GM23338 (cell line): ENCODE measurements around the gene DMGDH. TPM values are rescaled to one million over a fixed set of nuclear protein-coding genes. Genes with fewer than 3 reads are reported as not detected.

Experiments used
- ATAC-seq: fragments of 200-7000 bp; cut with Tn5 transposase; 3 replicates; pipeline ENCODE4 v1.9.1; 2020
- DNase-seq: peaks from one replicate; pipeline ENCODE4 v3.0.0-alpha.2; 2015; ENCODE audit warnings: low spot score
- H2AFZ ChIP-seq: fragments of 200-600 bp; sonication (generic); 2 replicates; pipeline ENCODE4 v1.8.0; 2016; ENCODE audit warnings: antibody characterized with exemption, mild to moderate bottlenecking, moderate library complexity
- H3F3A ChIP-seq: fragments of 200-600 bp; sonication (generic); replicated peaks from 2 replicates; pipeline ENCODE4 v1.8.0; 2017; ENCODE audit warnings: antibody characterized with exemption, mixed run types, low read depth
- H3K27ac ChIP-seq: fragments of 200-600 bp; sonication (generic); 2 replicates; pipeline ENCODE4 v1.6.1; 2016; ENCODE audit warnings: low read depth
- H3K27me3 ChIP-seq: fragments of 200-600 bp; sonication (generic); 2 replicates; pipeline ENCODE4 v1.8.0; 2016; ENCODE audit warnings: mild to moderate bottlenecking, mixed run types, moderate library complexity; ENCODE audit not compliant: insufficient read depth
- H3K36me3 ChIP-seq: fragments of 200-600 bp; sonication (generic); 2 replicates; pipeline ENCODE4 v1.8.0; 2016; ENCODE audit warnings: mild to moderate bottlenecking; ENCODE audit not compliant: insufficient read depth
- H3K4me1 ChIP-seq: fragments of 200-600 bp; sonication (generic); 2 replicates; pipeline ENCODE4 v1.8.0; 2016; ENCODE audit warnings: mild to moderate bottlenecking, moderate library complexity; ENCODE audit not compliant: insufficient read depth
- H3K4me2 ChIP-seq: fragments of 200-600 bp; sonication (generic); 2 replicates; pipeline ENCODE4 v1.7.1; 2017; ENCODE audit warnings: mixed run types
- H3K4me3 ChIP-seq: fragments of 200-600 bp; sonication (generic); 2 replicates; pipeline ENCODE4 v1.6.1; 2016; ENCODE audit warnings: mixed run types
- H3K79me2 ChIP-seq: fragments of 200-600 bp; sonication (generic); replicated peaks from 2 replicates; pipeline ENCODE4 v1.8.0; 2017; ENCODE audit warnings: mild to moderate bottlenecking; ENCODE audit not compliant: insufficient read depth
- H3K9me2 ChIP-seq: fragments of 200-600 bp; sonication (generic); 2 replicates; pipeline ENCODE4 v1.8.0; 2017; ENCODE audit not compliant: insufficient read depth
- H4K20me1 ChIP-seq: fragments of 200-600 bp; sonication (generic); replicated peaks from 2 replicates; pipeline ENCODE4 v1.8.0; 2017; ENCODE audit warnings: mild to moderate bottlenecking; ENCODE audit not compliant: insufficient read depth
- H3K27ac Mint-ChIP-seq: 2 replicates; pipeline ENCODE4 v1.8.0; 2020; ENCODE audit warnings: inconsistent platforms, mild to moderate bottlenecking, moderate library complexity, mixed read lengths
- H3K27me3 Mint-ChIP-seq: 3 replicates; pipeline ENCODE4 v1.8.0; 2022; ENCODE audit warnings: low read depth, mild to moderate bottlenecking, moderate library complexity, mixed read lengths, inconsistent platforms; ENCODE audit not compliant: insufficient read depth, poor library complexity
- H3K36me3 Mint-ChIP-seq: 3 replicates; pipeline ENCODE4 v1.8.0; 2021; ENCODE audit warnings: low read depth, mild to moderate bottlenecking, inconsistent platforms, moderate library complexity, mixed read lengths
- H3K4me1 Mint-ChIP-seq: 3 replicates; pipeline ENCODE4 v1.8.0; 2020; ENCODE audit warnings: mild to moderate bottlenecking, inconsistent platforms, mixed read lengths
- H3K4me3 Mint-ChIP-seq: 3 replicates; pipeline ENCODE4 v1.8.0; 2021; ENCODE audit warnings: moderate library complexity, mild to moderate bottlenecking, inconsistent platforms, mixed read lengths
- H3K9me3 Mint-ChIP-seq: 3 replicates; pipeline ENCODE4 v1.8.0; 2020; ENCODE audit warnings: moderate library complexity, mild to moderate bottlenecking, inconsistent platforms, mixed read lengths
- CREB1 ChIP-seq: fragments of 250-450 bp; sonication (Bioruptor Pico); IDR thresholded peaks from 2 replicates; pipeline ENCODE4 v1.5.0; 2020; ENCODE audit warnings: low read depth, mild to moderate bottlenecking, moderate library complexity
- EZH2 ChIP-seq: fragments of 200-600 bp; sonication (generic); IDR thresholded peaks from one replicate; pipeline ENCODE4 v1.8.0; 2017; ENCODE audit warnings: antibody characterized with exemption, mild to moderate bottlenecking, low read depth; ENCODE audit not compliant: unreplicated experiment
- NANOG ChIP-seq: IDR thresholded peaks from 2 replicates; pipeline ENCODE4 v1.6.1; 2016; ENCODE audit warnings: antibody characterized with exemption, borderline replicate concordance
- POLR2AphosphoS5 ChIP-seq: IDR thresholded peaks from 2 replicates; pipeline ENCODE4 v1.6.1; 2016; ENCODE audit warnings: antibody characterized with exemption, low read depth
- STAT1 ChIP-seq: IDR thresholded peaks from one replicate; pipeline ENCODE4 v1.6.1; 2016; ENCODE audit warnings: antibody characterized with exemption; ENCODE audit not compliant: unreplicated experiment
- ZNF114 ChIP-seq: fragments of 250-450 bp; sonication (Bioruptor Pico); IDR thresholded peaks from 2 replicates; pipeline ENCODE4 v1.5.0; 2020; ENCODE audit warnings: mild to moderate bottlenecking, moderate library complexity
- polyA plus RNA-seq: library from polyadenylated mRNA; unstranded; fragments of >200 nt; fragmentation: Nextera tagmentation; extraction: Ambion mirVana; gene quantifications from 2 replicates; pipeline ENCODE4 v1.2.1, GENCODE V29; 2016
- total RNA-seq: library from RNA; depleted of rRNA; stranded (reverse); fragments of >200 nt; shearing (Covaris generic); gene quantifications from 2 replicates; pipeline ENCODE4 v1.2.3, GENCODE V29; 2014
- TF ChIP-seq, protein P1 (sequence below): IDR thresholded peaks from one replicate; pipeline ENCODE4 v1.6.1; 2018; ENCODE audit warnings: antibody characterized with exemption; ENCODE audit not compliant: unreplicated experiment
- TF ChIP-seq, protein P2 (sequence below), 2 experiments: fragments of 200-600 bp in 1 of 2; sonication (generic) in 1 of 2; conservative IDR thresholded peaks; 2 replicates each; pipeline versions ENCODE4 v1.5.1 to v1.6.1; 2016 to 2017; ENCODE audit warnings: antibody characterized with exemption in 2 of 2, low read depth in 2 of 2, mild to moderate bottlenecking in 2 of 2, moderate library complexity in 1 of 2
- TF ChIP-seq, protein P3 (sequence below): fragments of 250-450 bp; sonication (Bioruptor Pico); IDR thresholded peaks from 2 replicates; pipeline ENCODE4 v1.5.0; 2020; ENCODE audit warnings: mild to moderate bottlenecking, moderate library complexity

DMGDH gene
- total and polyA plus RNA-seq, 2 experiments from 2014 or later: 0.52 to 0.63 TPM

DNA sequence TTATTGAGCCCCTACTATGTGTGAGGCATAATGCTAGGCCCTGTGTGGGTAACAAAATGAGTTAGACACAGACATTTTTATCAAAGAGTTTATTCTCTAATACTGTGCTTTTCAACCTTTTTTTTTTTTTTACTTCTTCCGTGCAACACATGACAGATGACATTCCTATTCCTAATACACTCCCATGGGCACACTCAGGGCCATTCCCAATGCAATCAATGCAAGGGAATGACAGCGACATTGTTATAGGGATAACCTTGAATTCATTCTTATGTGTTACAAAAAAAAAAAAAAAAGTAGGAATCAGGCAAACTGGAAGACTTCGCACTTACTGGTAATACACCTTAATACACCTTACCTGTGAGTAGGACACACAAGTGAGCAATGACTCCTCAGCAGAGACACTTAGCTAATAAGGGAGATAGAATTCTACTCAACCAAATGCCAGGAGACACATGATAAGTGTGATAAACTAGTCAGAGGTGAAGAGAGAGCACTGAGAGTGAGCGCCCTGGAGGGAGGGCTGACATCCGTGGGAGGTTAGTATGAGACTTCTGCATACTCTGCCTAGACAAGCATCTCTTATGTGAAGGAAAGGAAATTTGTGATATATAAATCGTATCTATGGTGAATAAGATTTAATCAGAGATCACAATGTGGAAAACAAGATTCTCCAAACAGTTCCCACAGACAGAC, 63.4 kb downstream of the DMGDH start:
- H3K4me3 ChIP-seq: no peak overlapping the region
- TF ChIP-seq CREB1 (CRISPR knock-in tag): no peak
- DNase-seq: no peak
- Mint-ChIP-seq H3K4me3 (no peak overlapping the region), H3K36me3 (no peaks in the 10 kb centered on the region), H3K27ac (no peak overlapping the region), H3K9me3 (no peaks in the 10 kb centered on the region), H3K27me3 (peaks cover under 1% of the 10 kb centered on the region), H3K4me1 (no peaks in the 10 kb centered on the region)
- no peaks in the 10 kb centered on the region for H3K36me3 ChIP-seq
- H3F3A ChIP-seq: no peaks in the 10 kb centered on the region
- no peak overlapping the region for H3K27ac ChIP-seq
- no peaks in the 10 kb centered on the region for H3K4me1 ChIP-seq
- H3K4me2 ChIP-seq: no peak overlapping the region
- no peaks in the 10 kb centered on the region for H3K27me3 ChIP-seq
- H4K20me1 ChIP-seq: no peaks in the 10 kb centered on the region
- ATAC-seq: no peak
- no peaks in the 10 kb centered on the region for H3K79me2 ChIP-seq
- no peak overlapping the region for H2AFZ ChIP-seq
- H3K9me2 ChIP-seq: no peaks in the 10 kb centered on the region

DNA sequence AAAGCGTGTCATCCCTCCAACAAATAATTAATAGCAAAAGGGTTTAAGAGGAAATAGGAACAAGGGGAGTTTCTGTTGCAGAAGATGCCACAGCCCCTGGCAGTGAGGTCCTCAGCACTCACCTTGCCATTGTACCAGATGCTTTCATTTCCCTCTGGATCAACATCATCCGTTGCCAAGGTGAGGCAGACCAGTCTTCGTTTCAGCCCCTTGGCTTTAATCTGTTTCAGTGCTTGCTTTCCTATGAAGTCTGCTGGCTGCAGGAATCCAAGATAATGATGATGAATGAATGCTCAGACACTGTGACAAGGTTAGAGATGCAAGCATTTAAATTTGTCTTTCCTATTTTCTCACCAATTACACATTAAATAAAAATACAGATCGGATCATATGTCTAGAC, 64.3 kb downstream of the DMGDH start:
- H3K27me3 ChIP-seq: no peaks in the 10 kb centered on the region
- TF ChIP-seq CREB1 (CRISPR knock-in tag) (no peak), POLR2AphosphoS5 (no peak), EZH2 (no peak), STAT1 (no peak), ZNF114 (CRISPR knock-in tag) (no peak), NANOG (no peak)
- TF ChIP-seq, protein P1, sequence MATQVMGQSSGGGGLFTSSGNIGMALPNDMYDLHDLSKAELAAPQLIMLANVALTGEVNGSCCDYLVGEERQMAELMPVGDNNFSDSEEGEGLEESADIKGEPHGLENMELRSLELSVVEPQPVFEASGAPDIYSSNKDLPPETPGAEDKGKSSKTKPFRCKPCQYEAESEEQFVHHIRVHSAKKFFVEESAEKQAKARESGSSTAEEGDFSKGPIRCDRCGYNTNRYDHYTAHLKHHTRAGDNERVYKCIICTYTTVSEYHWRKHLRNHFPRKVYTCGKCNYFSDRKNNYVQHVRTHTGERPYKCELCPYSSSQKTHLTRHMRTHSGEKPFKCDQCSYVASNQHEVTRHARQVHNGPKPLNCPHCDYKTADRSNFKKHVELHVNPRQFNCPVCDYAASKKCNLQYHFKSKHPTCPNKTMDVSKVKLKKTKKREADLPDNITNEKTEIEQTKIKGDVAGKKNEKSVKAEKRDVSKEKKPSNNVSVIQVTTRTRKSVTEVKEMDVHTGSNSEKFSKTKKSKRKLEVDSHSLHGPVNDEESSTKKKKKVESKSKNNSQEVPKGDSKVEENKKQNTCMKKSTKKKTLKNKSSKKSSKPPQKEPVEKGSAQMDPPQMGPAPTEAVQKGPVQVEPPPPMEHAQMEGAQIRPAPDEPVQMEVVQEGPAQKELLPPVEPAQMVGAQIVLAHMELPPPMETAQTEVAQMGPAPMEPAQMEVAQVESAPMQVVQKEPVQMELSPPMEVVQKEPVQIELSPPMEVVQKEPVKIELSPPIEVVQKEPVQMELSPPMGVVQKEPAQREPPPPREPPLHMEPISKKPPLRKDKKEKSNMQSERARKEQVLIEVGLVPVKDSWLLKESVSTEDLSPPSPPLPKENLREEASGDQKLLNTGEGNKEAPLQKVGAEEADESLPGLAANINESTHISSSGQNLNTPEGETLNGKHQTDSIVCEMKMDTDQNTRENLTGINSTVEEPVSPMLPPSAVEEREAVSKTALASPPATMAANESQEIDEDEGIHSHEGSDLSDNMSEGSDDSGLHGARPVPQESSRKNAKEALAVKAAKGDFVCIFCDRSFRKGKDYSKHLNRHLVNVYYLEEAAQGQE: no peak
- TF ChIP-seq, protein P2, sequence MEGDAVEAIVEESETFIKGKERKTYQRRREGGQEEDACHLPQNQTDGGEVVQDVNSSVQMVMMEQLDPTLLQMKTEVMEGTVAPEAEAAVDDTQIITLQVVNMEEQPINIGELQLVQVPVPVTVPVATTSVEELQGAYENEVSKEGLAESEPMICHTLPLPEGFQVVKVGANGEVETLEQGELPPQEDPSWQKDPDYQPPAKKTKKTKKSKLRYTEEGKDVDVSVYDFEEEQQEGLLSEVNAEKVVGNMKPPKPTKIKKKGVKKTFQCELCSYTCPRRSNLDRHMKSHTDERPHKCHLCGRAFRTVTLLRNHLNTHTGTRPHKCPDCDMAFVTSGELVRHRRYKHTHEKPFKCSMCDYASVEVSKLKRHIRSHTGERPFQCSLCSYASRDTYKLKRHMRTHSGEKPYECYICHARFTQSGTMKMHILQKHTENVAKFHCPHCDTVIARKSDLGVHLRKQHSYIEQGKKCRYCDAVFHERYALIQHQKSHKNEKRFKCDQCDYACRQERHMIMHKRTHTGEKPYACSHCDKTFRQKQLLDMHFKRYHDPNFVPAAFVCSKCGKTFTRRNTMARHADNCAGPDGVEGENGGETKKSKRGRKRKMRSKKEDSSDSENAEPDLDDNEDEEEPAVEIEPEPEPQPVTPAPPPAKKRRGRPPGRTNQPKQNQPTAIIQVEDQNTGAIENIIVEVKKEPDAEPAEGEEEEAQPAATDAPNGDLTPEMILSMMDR (conservative IDR thresholded peaks at IDR 0.05; ENCODE audit: low read depth in 2 of 2): no peak
- TF ChIP-seq, protein P3, sequence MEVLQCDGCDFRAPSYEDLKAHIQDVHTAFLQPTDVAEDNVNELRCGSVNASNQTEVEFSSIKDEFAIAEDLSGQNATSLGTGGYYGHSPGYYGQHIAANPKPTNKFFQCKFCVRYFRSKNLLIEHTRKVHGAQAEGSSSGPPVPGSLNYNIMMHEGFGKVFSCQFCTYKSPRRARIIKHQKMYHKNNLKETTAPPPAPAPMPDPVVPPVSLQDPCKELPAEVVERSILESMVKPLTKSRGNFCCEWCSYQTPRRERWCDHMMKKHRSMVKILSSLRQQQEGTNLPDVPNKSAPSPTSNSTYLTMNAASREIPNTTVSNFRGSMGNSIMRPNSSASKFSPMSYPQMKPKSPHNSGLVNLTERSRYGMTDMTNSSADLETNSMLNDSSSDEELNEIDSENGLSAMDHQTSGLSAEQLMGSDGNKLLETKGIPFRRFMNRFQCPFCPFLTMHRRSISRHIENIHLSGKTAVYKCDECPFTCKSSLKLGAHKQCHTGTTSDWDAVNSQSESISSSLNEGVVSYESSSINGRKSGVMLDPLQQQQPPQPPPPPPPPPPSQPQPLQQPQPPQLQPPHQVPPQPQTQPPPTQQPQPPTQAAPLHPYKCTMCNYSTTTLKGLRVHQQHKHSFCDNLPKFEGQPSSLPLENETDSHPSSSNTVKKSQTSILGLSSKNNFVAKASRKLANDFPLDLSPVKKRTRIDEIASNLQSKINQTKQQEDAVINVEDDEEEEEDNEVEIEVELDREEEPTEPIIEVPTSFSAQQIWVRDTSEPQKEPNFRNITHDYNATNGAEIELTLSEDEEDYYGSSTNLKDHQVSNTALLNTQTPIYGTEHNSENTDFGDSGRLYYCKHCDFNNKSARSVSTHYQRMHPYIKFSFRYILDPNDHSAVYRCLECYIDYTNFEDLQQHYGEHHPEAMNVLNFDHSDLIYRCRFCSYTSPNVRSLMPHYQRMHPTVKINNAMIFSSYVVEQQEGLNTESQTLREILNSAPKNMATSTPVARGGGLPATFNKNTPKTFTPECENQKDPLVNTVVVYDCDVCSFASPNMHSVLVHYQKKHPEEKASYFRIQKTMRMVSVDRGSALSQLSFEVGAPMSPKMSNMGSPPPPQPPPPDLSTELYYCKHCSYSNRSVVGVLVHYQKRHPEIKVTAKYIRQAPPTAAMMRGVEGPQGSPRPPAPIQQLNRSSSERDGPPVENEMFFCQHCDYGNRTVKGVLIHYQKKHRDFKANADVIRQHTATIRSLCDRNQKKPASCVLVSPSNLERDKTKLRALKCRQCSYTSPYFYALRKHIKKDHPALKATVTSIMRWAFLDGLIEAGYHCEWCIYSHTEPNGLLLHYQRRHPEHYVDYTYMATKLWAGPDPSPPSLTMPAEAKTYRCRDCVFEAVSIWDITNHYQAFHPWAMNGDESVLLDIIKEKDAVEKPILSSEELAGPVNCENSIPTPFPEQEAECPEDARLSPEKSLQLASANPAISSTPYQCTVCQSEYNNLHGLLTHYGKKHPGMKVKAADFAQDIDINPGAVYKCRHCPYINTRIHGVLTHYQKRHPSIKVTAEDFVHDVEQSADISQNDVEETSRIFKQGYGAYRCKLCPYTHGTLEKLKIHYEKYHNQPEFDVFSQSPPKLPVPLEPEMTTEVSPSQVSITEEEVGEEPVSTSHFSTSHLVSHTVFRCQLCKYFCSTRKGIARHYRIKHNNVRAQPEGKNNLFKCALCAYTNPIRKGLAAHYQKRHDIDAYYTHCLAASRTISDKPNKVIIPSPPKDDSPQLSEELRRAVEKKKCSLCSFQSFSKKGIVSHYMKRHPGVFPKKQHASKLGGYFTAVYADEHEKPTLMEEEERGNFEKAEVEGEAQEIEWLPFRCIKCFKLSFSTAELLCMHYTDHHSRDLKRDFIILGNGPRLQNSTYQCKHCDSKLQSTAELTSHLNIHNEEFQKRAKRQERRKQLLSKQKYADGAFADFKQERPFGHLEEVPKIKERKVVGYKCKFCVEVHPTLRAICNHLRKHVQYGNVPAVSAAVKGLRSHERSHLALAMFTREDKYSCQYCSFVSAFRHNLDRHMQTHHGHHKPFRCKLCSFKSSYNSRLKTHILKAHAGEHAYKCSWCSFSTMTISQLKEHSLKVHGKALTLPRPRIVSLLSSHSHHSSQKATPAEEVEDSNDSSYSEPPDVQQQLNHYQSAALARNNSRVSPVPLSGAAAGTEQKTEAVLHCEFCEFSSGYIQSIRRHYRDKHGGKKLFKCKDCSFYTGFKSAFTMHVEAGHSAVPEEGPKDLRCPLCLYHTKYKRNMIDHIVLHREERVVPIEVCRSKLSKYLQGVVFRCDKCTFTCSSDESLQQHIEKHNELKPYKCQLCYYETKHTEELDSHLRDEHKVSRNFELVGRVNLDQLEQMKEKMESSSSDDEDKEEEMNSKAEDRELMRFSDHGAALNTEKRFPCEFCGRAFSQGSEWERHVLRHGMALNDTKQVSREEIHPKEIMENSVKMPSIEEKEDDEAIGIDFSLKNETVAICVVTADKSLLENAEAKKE: no peak
- no peaks in the 10 kb centered on the region for H3K9me2 ChIP-seq
- H3K4me1 ChIP-seq: no peaks in the 10 kb centered on the region
- Mint-ChIP-seq H3K36me3 (no peaks in the 10 kb centered on the region), H3K27me3 (peaks cover 2% of the 10 kb centered on the region), H3K4me1 (no peaks in the 10 kb centered on the region), H3K27ac (no peak overlapping the region), H3K9me3 (no peaks in the 10 kb centered on the region), H3K4me3 (no peak overlapping the region)
- H4K20me1 ChIP-seq: no peaks in the 10 kb centered on the region
- ATAC-seq: no peak
- H3K36me3 ChIP-seq: no peaks in the 10 kb centered on the region
- H2AFZ ChIP-seq: no peak overlapping the region
- no peak overlapping the region for H3K27ac ChIP-seq
- no peak for DNase-seq
- no peaks in the 10 kb centered on the region for H3K79me2 ChIP-seq
- H3F3A ChIP-seq: no peaks in the 10 kb centered on the region
- H3K4me2 ChIP-seq: no peak overlapping the region
- no peak overlapping the region for H3K4me3 ChIP-seq
